K562 (cell line): ENCODE data around the gene MAB21L4. TPM values are rescaled to one million over a fixed set of nuclear protein-coding genes. Genes with fewer than 3 reads are reported as not detected.

Source experiments
- ATAC-seq: fragments of 200-7000 bp; cut with Tn5 transposase; 3 replicates; pipeline ENCODE4 v1.9.1; 2020; ENCODE audit warnings: moderate library complexity
- BruUV-seq: library from RNA; stranded (reverse); fragments of 400-500 nt; replicated peaks from 2 replicates; lab custom pipeline; 2021; lab: Mats Ljungman, UMichigan
- CTCF ChIA-PET: fragments of 300-600 bp; formaldehyde crosslinking; extraction: SDS; loops from one replicate; lab custom pipeline; 2021; ENCODE audit warnings: low intra/inter-chr PET ratio; lab: Yijun Ruan, JAX
- POLR2A ChIA-PET: fragments of 300-600, 350-650 bp; sonication (Branson Sonifier 250); formaldehyde crosslinking; extraction: SDS; loops from one replicate; lab custom pipeline; 2021; ENCODE audit warnings: antibody characterized with exemption, inconsistent platforms; lab: Yijun Ruan, JAX
- DNase-seq, 4 experiments: peaks; one replicate each; pipeline versions ENCODE4 v3.0.0 to v3.0.0-alpha.2; 2011 to 2018; ENCODE audit warnings: low spot score in 3 of 4, mixed read lengths in 3 of 4; ENCODE audit errors: extremely low read depth in 1 of 4
- FAIRE-seq: peaks from 2 replicates; lab custom pipeline; 2011; peaks lifted over from hg19 to GRCh38; lab: Jason Lieb, UNC
- H2AFZ ChIP-seq: 2 replicates; pipeline ENCODE4 v1.6.0; 2011; ENCODE audit warnings: low read depth, low read length, control low read depth, inconsistent platforms
- H3K27ac ChIP-seq: fragments of 200-600 bp; 3 replicates; pipeline ENCODE4 v1.8.0; 2011; ENCODE audit warnings: low read depth, mild to moderate bottlenecking, control low read depth, inconsistent platforms, low read length, moderate library complexity, mixed read lengths; ENCODE audit errors: extremely low read depth
- H3K27me3 ChIP-seq, 2 experiments: fragments of 300-600 bp in 1 of 2; 2 replicates in 1 of 2; 3 replicates in 1 of 2; pipeline versions ENCODE4 v1.6.0 to v1.8.0; 2011; ENCODE audit warnings: inconsistent platforms in 2 of 2, low read length in 2 of 2, mild to moderate bottlenecking in 1 of 2, mixed read lengths in 1 of 2, moderate library complexity in 1 of 2; ENCODE audit not compliant: control insufficient read depth in 2 of 2, insufficient read depth in 2 of 2
- H3K36me3 ChIP-seq: fragments of 300-600 bp; 3 replicates; pipeline ENCODE4 v1.8.0; 2011; ENCODE audit warnings: mild to moderate bottlenecking, low read length, inconsistent platforms; ENCODE audit not compliant: control insufficient read depth, insufficient read depth
- H3K4me1 ChIP-seq, 2 experiments: fragments of 200-600 bp in 1 of 2; replicated peaks in 1 of 2; 2 replicates in 1 of 2; 3 replicates in 1 of 2; pipeline versions ENCODE4 v1.5.1 to v1.8.0; 2011; ENCODE audit warnings: inconsistent platforms in 2 of 2, low read length in 2 of 2, mild to moderate bottlenecking in 1 of 2, mixed read lengths in 1 of 2, moderate library complexity in 1 of 2; ENCODE audit not compliant: control insufficient read depth in 2 of 2, insufficient read depth in 2 of 2
- H3K4me2 ChIP-seq: 2 replicates; pipeline ENCODE4 v1.6.1; 2011; ENCODE audit warnings: low read length, control low read depth, inconsistent platforms, mixed read lengths; ENCODE audit not compliant: insufficient read depth
- H3K4me3 ChIP-seq: fragments of 200-600 bp; sonication (generic), shearing (Covaris generic); 2 replicates; pipeline ENCODE4 v1.5.1; 2016; ENCODE audit warnings: control low read depth, inconsistent platforms
- H3K79me2 ChIP-seq: fragments of 200-600 bp; 3 replicates; pipeline ENCODE4 v1.8.0; 2011; ENCODE audit warnings: low read length, inconsistent platforms; ENCODE audit not compliant: control insufficient read depth, insufficient read depth
- H3K9ac ChIP-seq, 2 experiments: 2 replicates each; pipeline versions ENCODE4 v1.6.0 to v1.6.1; 2011; ENCODE audit warnings: low read depth in 2 of 2, low read length in 2 of 2, control low read depth in 1 of 2, inconsistent platforms in 1 of 2, mild to moderate bottlenecking in 1 of 2, mixed read lengths in 1 of 2; ENCODE audit not compliant: insufficient read depth in 1 of 2
- H3K9me1 ChIP-seq: one replicate; pipeline ENCODE4 v1.6.0; 2011; ENCODE audit warnings: inconsistent platforms, mild to moderate bottlenecking, low read length, moderate library complexity; ENCODE audit not compliant: control insufficient read depth, insufficient read depth
- H3K9me3 ChIP-seq: replicated peaks from 2 replicates; pipeline ENCODE4 v1.5.1; 2011; ENCODE audit warnings: low read depth, low read length, inconsistent platforms; ENCODE audit not compliant: control insufficient read depth, insufficient read depth
- H4K20me1 ChIP-seq: replicated peaks from 2 replicates; pipeline ENCODE4 v1.6.1; 2011; ENCODE audit warnings: low read length, inconsistent platforms, mixed read lengths; ENCODE audit not compliant: control insufficient read depth, insufficient read depth
- EGR1 ChIP-seq: fragments of 450-650 bp; conservative IDR thresholded peaks from 2 replicates; pipeline ENCODE4 v1.6.1; 2017; ENCODE audit warnings: mild to moderate bottlenecking
- FOSL1 ChIP-seq: fragments of 200-800 bp; sonication (Bioruptor generic); conservative IDR thresholded peaks from 2 replicates; pipeline ENCODE4 v1.6.1; 2016; ENCODE audit warnings: missing genetic modification characterization, missing compliant biosample characterization
- FOXA3 ChIP-seq, 2 experiments: fragments of 450-650 bp in 1 of 2; sonication (generic) in 1 of 2; formaldehyde crosslinking; IDR thresholded peaks in 1 of 2; conservative IDR thresholded peaks in 1 of 2; 2 replicates each; pipeline versions ENCODE4 v1.4.0 to v1.8.0; 2020 to 2022; ENCODE audit warnings: mild to moderate bottlenecking in 2 of 2, missing genetic modification reagents in 1 of 2
- RBM17 ChIP-seq: fragments of 200-400 bp; formaldehyde crosslinking; IDR thresholded peaks from 2 replicates; pipeline ENCODE4 v1.6.1; 2017; ENCODE audit warnings: low read depth, mild to moderate bottlenecking, low read length, borderline replicate concordance
- SIN3A ChIP-seq, 2 experiments: fragments of 150-350 bp in 1 of 2; IDR thresholded peaks; 2 replicates each; pipeline ENCODE4 v1.6.1; 2011 to 2016; ENCODE audit warnings: borderline replicate concordance in 2 of 2, low read depth in 2 of 2, low read length in 2 of 2, mild to moderate bottlenecking in 2 of 2, moderate library complexity in 2 of 2; ENCODE audit not compliant: control insufficient read depth in 1 of 2
- SIRT6 ChIP-seq: IDR thresholded peaks from one replicate; pipeline ENCODE4 v1.6.1; 2012; ENCODE audit warnings: low read depth, mild to moderate bottlenecking, control low read depth, inconsistent platforms, low read length, moderate library complexity
- SNRNP70 ChIP-seq: fragments of 200-400 bp; formaldehyde crosslinking; optimal IDR thresholded peaks from 2 replicates; pipeline ENCODE3; 2017; ENCODE audit warnings: low read depth, low read length
- ZNF445 ChIP-seq: fragments of 250-450 bp; sonication (Bioruptor Pico); IDR thresholded peaks from 2 replicates; pipeline ENCODE4 v1.4.0; 2020; ENCODE audit warnings: low read depth, mild to moderate bottlenecking, moderate library complexity
- WGBS: fragments of 100-300 bp; shearing (Covaris generic); methylation state at CpG from one replicate; pipeline ENCODE4 v1.1.6; 2016; ENCODE audit warnings: low coverage, mixed read lengths; ENCODE audit not compliant: insufficient coverage; ENCODE audit errors: missing lambda C conversion rate; 5-methylcytosine and 5-hydroxymethylcytosine counted together
- in situ Hi-C: fragments of 300-500 bp; cut with MboI; formaldehyde crosslinking; loops from 4 replicates; pipeline ENCODE4 v1.15.0; 2018; ENCODE audit warnings: inconsistent platforms, mixed read lengths
- intact Hi-C: fragments of 100-400 bp; cut with micrococcal nuclease; formaldehyde crosslinking; loops from 2 replicates; pipeline ENCODE4 v1.14.2; 2022
- polyA plus RNA-seq, 8 experiments: library from polyadenylated mRNA; depleted of rRNA in 4 of 8; stranded (reverse) in 5 of 8; unstranded in 3 of 8; fragments of >200 nt; fragmentation: Nextera tagmentation in 2 of 8; fragmentation: Illumina TruSeq in 1 of 8; extraction: Ambion mirVana in 2 of 8; extraction: Trizol in 1 of 8; gene quantifications; 2 replicates each; pipeline versions ENCODE4 v1.2.1 to v1.2.3, GENCODE V29; 2011 to 2014; ENCODE audit warnings: inconsistent platforms in 1 of 8, missing spikeins in 1 of 8
- total RNA-seq, 7 experiments: library from RNA; depleted of rRNA in 6 of 7; stranded (reverse); fragments of >200 nt in 6 of 7; fragmentation: Illumina TruSeq in 2 of 7; extraction: Trizol in 2 of 7; gene quantifications; 2 replicates each; pipeline versions ENCODE4 v1.2.1 to v1.2.3, GENCODE V29; 2011 to 2021; ENCODE audit warnings: low replicate concordance in 1 of 7
- TF ChIP-seq, protein P1 (sequence below): fragments of 250-450 bp; sonication (Bioruptor Pico); IDR thresholded peaks from 2 replicates; pipeline ENCODE4 v1.8.0; 2021; ENCODE audit warnings: mild to moderate bottlenecking, moderate library complexity
- TF ChIP-seq, protein P2 (sequence below): fragments of 450-650 bp; IDR thresholded peaks from 2 replicates; pipeline ENCODE4 v1.6.1; 2014; ENCODE audit warnings: low read depth, mild to moderate bottlenecking, moderate library complexity, borderline replicate concordance
- TF ChIP-seq, protein P3 (sequence below): fragments of 250-450 bp; sonication (Bioruptor Pico); IDR thresholded peaks from 2 replicates; pipeline ENCODE4 v1.8.0; 2021; ENCODE audit warnings: moderate library complexity, mild to moderate bottlenecking, inconsistent platforms

MAB21L4 gene
- total and polyA plus RNA-seq, 9 of the 15 experiments (the other 6 are each of a cell fraction or from before 2014, with no cell fraction given): 0.03 TPM; not detected in 8

DNA sequence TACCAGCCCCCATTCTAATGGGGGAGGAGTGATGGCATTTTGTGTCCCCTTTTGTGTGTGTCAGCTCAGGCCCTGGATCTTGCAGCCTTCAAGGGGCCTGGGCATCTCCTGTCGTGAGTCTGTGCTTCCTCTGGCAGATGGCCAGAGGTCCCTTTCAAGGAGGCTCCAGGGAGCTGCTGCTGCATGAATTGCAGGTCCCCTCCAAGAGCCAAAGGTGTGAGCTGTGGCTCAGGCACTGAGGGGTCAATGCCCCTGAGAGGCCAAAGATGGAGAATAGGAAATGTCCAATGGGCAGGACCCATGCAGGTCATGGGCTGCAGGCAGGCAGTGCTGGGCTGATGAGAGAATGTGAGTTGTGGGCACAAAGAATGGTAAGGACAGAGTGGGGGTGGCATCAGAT lies 10.4 kb downstream of the MAB21L4 start:
- H4K20me1 ChIP-seq: no peaks in the 10 kb centered on the region
- H3K36me3 ChIP-seq: no peaks in the 10 kb centered on the region
- CTCF ChIA-PET: no interaction called here
- DNase-seq: no peak
- no TSS peak for BruUV-seq
- H3K9me3 ChIP-seq: no peaks in the 10 kb centered on the region
- 0% methylated on average over 1 of the region's 1 CpG for WGBS
- H3K9me1 ChIP-seq: no peaks in the 10 kb centered on the region
- TF ChIP-seq SIN3A (IDR thresholded peaks at IDR 0.05; ENCODE audit: borderline replicate concordance in 2 of 2, control insufficient read depth in 1 of 2, low read depth in 2 of 2, low read length in 2 of 2) (no peak), RBM17 (no peak), ZNF445 (CRISPR knock-in tag) (no peak), FOXA3 (CRISPR knock-in tag; conservative IDR thresholded peaks at IDR 0.05 in 1 of 2, IDR thresholded peaks at IDR 0.05 in 1 of 2) (no peak), SIRT6 (no peak), FOSL1 (tag) (no peak), SNRNP70 (no peak), EGR1 (no peak)
- TF ChIP-seq, protein P1, sequence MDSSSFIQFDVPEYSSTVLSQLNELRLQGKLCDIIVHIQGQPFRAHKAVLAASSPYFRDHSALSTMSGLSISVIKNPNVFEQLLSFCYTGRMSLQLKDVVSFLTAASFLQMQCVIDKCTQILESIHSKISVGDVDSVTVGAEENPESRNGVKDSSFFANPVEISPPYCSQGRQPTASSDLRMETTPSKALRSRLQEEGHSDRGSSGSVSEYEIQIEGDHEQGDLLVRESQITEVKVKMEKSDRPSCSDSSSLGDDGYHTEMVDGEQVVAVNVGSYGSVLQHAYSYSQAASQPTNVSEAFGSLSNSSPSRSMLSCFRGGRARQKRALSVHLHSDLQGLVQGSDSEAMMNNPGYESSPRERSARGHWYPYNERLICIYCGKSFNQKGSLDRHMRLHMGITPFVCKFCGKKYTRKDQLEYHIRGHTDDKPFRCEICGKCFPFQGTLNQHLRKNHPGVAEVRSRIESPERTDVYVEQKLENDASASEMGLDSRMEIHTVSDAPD (CRISPR knock-in tag): no peak
- TF ChIP-seq, protein P2, sequence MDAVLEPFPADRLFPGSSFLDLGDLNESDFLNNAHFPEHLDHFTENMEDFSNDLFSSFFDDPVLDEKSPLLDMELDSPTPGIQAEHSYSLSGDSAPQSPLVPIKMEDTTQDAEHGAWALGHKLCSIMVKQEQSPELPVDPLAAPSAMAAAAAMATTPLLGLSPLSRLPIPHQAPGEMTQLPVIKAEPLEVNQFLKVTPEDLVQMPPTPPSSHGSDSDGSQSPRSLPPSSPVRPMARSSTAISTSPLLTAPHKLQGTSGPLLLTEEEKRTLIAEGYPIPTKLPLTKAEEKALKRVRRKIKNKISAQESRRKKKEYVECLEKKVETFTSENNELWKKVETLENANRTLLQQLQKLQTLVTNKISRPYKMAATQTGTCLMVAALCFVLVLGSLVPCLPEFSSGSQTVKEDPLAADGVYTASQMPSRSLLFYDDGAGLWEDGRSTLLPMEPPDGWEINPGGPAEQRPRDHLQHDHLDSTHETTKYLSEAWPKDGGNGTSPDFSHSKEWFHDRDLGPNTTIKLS: no peak
- TF ChIP-seq, protein P3, sequence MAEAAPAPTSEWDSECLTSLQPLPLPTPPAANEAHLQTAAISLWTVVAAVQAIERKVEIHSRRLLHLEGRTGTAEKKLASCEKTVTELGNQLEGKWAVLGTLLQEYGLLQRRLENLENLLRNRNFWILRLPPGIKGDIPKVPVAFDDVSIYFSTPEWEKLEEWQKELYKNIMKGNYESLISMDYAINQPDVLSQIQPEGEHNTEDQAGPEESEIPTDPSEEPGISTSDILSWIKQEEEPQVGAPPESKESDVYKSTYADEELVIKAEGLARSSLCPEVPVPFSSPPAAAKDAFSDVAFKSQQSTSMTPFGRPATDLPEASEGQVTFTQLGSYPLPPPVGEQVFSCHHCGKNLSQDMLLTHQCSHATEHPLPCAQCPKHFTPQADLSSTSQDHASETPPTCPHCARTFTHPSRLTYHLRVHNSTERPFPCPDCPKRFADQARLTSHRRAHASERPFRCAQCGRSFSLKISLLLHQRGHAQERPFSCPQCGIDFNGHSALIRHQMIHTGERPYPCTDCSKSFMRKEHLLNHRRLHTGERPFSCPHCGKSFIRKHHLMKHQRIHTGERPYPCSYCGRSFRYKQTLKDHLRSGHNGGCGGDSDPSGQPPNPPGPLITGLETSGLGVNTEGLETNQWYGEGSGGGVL (CRISPR knock-in tag): no peak
- peaks cover 0 to 5% of the 10 kb centered on the region in 2 experiments; a peak in 2 of 5 replicates for H3K4me1 ChIP-seq
- no peak overlapping the region for H3K4me3 ChIP-seq
- in situ Hi-C loops (no loop called here), intact Hi-C loops (no loop called here)
- H3K79me2 ChIP-seq: no peaks in the 10 kb centered on the region
- no peak overlapping the region for H3K27ac ChIP-seq
- H3K9ac ChIP-seq: no peak overlapping the region
- peaks cover 0 to 4% of the 10 kb centered on the region in 2 experiments; a peak in 1 of 5 replicates for H3K27me3 ChIP-seq
- POLR2A ChIA-PET: interaction anchor here (1.0 kb wide), 1 partner anchor 138 kb away, joined by 3 read pairs; no protein-coding TSS in a partner anchor
- no peak for FAIRE-seq
- H3K4me2 ChIP-seq: no peak overlapping the region
- no peak for ATAC-seq
- H2AFZ ChIP-seq: no peak overlapping the region
